Stomach (tissue), 4 donors: Measurements from ENCODE around the gene INAVA.

Experiments used
- CTCF ChIP-seq, 7 experiments: fragments of 450-650 bp in 4 of 7; fragments of 200-600 bp in 3 of 7; sonication (generic) in 3 of 7; IDR thresholded peaks; one replicate each; pipeline ENCODE4 v1.5.1; 2016 to 2019; ENCODE audit warnings: antibody characterized with exemption in 7 of 7, control low read depth in 2 of 7, mild to moderate bottlenecking in 1 of 7
- EP300 ChIP-seq: sonication (generic); formaldehyde crosslinking; IDR thresholded peaks from one replicate; pipeline ENCODE4 v1.6.1; 2017; ENCODE audit warnings: antibody characterized with exemption
- POLR2A ChIP-seq, 4 donors: fragments of 450-650 bp; IDR thresholded peaks; one replicate each; pipeline ENCODE4 v1.6.1; 2016; ENCODE audit warnings: antibody characterized with exemption in 4 of 4, control low read depth in 2 of 4, mild to moderate bottlenecking in 1 of 4, moderate library complexity in 1 of 4

GRCh38 chr1:200892958-200893357 lies 1.7 kb upstream of the INAVA start:
- TF ChIP-seq EP300 (no peak), POLR2A (IDR thresholded peaks at IDR 0.05) (no peak), CTCF (IDR thresholded peaks at IDR 0.05) (no peak)
